WTC11 (cell line): ENCODE data around the gene SYT9.

Experiments
- CTCF ChIP-seq: fragments of 200-600 bp; IDR thresholded peaks from 2 replicates; pipeline ENCODE4 v1.8.0; 2022; ENCODE audit warnings: antibody characterized with exemption
- E2F4 ChIP-seq: sonication (generic); formaldehyde crosslinking; IDR thresholded peaks from 2 replicates; pipeline ENCODE4 v1.8.1; 2022; ENCODE audit warnings: low read depth, mild to moderate bottlenecking, moderate library complexity, missing genetic modification reagents, borderline replicate concordance
- ESRRA ChIP-seq: sonication (generic); formaldehyde crosslinking; IDR thresholded peaks from 2 replicates; pipeline ENCODE4 v1.8.1; 2022; ENCODE audit warnings: mild to moderate bottlenecking, missing genetic modification reagents, borderline replicate concordance
- ETV6 ChIP-seq: sonication (generic); formaldehyde crosslinking; IDR thresholded peaks from 2 replicates; pipeline ENCODE4 v1.8.1; 2022; ENCODE audit warnings: mild to moderate bottlenecking, missing genetic modification reagents
- NR3C1 ChIP-seq: sonication (generic); formaldehyde crosslinking; conservative IDR thresholded peaks from 2 replicates; pipeline ENCODE4 v1.8.1; 2023; ENCODE audit warnings: low read depth, mild to moderate bottlenecking, missing genetic modification reagents
- TCF7 ChIP-seq: sonication (generic); formaldehyde crosslinking; IDR thresholded peaks from 2 replicates; pipeline ENCODE4 v1.8.0; 2022; ENCODE audit warnings: mild to moderate bottlenecking, low read depth, missing genetic modification reagents, moderate library complexity
- ZBTB43 ChIP-seq: sonication (generic); formaldehyde crosslinking; IDR thresholded peaks from 2 replicates; pipeline ENCODE4 v1.8.1; 2023; ENCODE audit warnings: mild to moderate bottlenecking, missing genetic modification reagents
- ZNF138 ChIP-seq: sonication (generic); formaldehyde crosslinking; conservative IDR thresholded peaks from 2 replicates; pipeline ENCODE4 v1.8.1; 2022; ENCODE audit warnings: mild to moderate bottlenecking, moderate library complexity, missing genetic modification reagents
- ZNF232 ChIP-seq: sonication (generic); formaldehyde crosslinking; IDR thresholded peaks from 2 replicates; pipeline ENCODE4 v1.8.0; 2022; ENCODE audit warnings: mild to moderate bottlenecking, missing genetic modification reagents
- ZNF671 ChIP-seq: fragments of 250-450 bp; sonication (Bioruptor Pico); IDR thresholded peaks from 2 replicates; pipeline ENCODE4 v1.8.0; 2021; ENCODE audit warnings: mild to moderate bottlenecking

- TF ChIP-seq TCF7 (CRISPR knock-in tag) (no peak), ZNF671 (CRISPR knock-in tag) (no peak), ZBTB43 (CRISPR knock-in tag) (no peak), CTCF (no peak), NR3C1 (CRISPR knock-in tag) (no peak), E2F4 (CRISPR knock-in tag) (no peak), ZNF232 (no peak), ETV6 (CRISPR knock-in tag) (no peak), ZNF138 (CRISPR knock-in tag) (no peak), ESRRA (CRISPR knock-in tag) (no peak)
Measured at GRCh38 chr11:7493670-7494069, 242.0 kb downstream of the SYT9 start.
